Measurements from ENCODE around the gene ELP5.

The ELP5 gene

GRCh38 chr17:7289256-7290032 is 37.4 kb downstream of the ELP5 start:
- no peak for DNase-seq

GRCh38 chr17:7290166-7290565 is 38.2 kb downstream of the ELP5 start:
- DNase-seq = no peak

- DNase-seq = no peak
Measured at GRCh38 chr17:7290685-7291084, 38.7 kb downstream of the ELP5 start.

- no peak for DNase-seq
Measured at GRCh38 chr17:7292194-7292593, 40.2 kb downstream of the ELP5 start.

- no peak for DNase-seq
Measured at GRCh38 chr17:7292729-7293128, 40.7 kb downstream of the ELP5 start.

GRCh38 chr17:7293159-7293558 is 41.1 kb downstream of the ELP5 start:
- DNase-seq = no peak

- DNase-seq = no peak
Measured at GRCh38 chr17:7293816-7294613, 42.0 kb downstream of the ELP5 start.

- peak; percentile 26 to 72 (median 49) for DNase-seq
Measured at GRCh38 chr17:7294614-7295153, 42.7 kb downstream of the ELP5 start, which contains the start of gene YBX2. YBX2 (minus strand) TSS chr17:7294639; CDS start chr17:7294500, 139 bp downstream.

GRCh38 chr17:7295230-7296180 is 43.5 kb downstream of the ELP5 start:
- no peak for DNase-seq

- DNase-seq = peak; percentile 89 to 95 (median 94)
Measured at GRCh38 chr17:7296189-7296861, 44.3 kb downstream of the ELP5 start.

- DNase-seq = no peak
Measured at GRCh38 chr17:7304179-7304578, 52.2 kb downstream of the ELP5 start.

- DNase-seq = peak; percentile 100
Measured at GRCh38 chr17:7306911-7307685, 55.1 kb downstream of the ELP5 start, which contains the start of gene EIF5A. EIF5A (plus strand) TSS chr17:7307628; CDS start chr17:7309636, 2,008 bp downstream.

GRCh38 chr17:7307686-7308624 is 55.9 kb downstream of the ELP5 start:
- peak; percentile 71 to 89 (median 75) for DNase-seq

- peak; percentile 89 to 91 (median 90) for DNase-seq
Measured at GRCh38 chr17:7308625-7309433, 56.8 kb downstream of the ELP5 start.
